Left ventricle myocardium inferior (tissue), 1 donor: Measurements from ENCODE around the gene CYB561D1. TPM values are rescaled to one million over a fixed set of nuclear protein-coding genes. Genes with fewer than 3 reads are reported as not detected.

ENCODE experiments used
- DNase-seq: peaks from one replicate; pipeline ENCODE4 v3.0.0-alpha.2; 2020
- H3K27ac ChIP-seq: fragments of 200-600 bp; replicated peaks from 2 replicates; pipeline ENCODE4 v1.8.0; 2021
- H3K27me3 ChIP-seq: fragments of 200-600 bp; 2 replicates; pipeline ENCODE4 v1.8.0; 2021; ENCODE audit warnings: low read depth
- H3K36me3 ChIP-seq: fragments of 200-600 bp; 2 replicates; pipeline ENCODE4 v1.8.0; 2021
- H3K4me1 ChIP-seq: fragments of 200-600 bp; 2 replicates; pipeline ENCODE4 v1.8.0; 2021
- H3K4me3 ChIP-seq: fragments of 200-600 bp; 2 replicates; pipeline ENCODE4 v1.8.0; 2021; ENCODE audit warnings: mild to moderate bottlenecking, moderate library complexity
- H3K9me3 ChIP-seq: fragments of 200-600 bp; replicated peaks from 2 replicates; pipeline ENCODE4 v1.8.0; 2021
- CTCF ChIP-seq: fragments of 200-600 bp; IDR thresholded peaks from 2 replicates; pipeline ENCODE4 v1.8.0; 2021; ENCODE audit warnings: antibody characterized with exemption, mild to moderate bottlenecking, borderline replicate concordance
- intact Hi-C: fragments of 100-400 bp; cut with micrococcal nuclease; formaldehyde crosslinking; loops from one replicate; pipeline ENCODE4 v1.11.0; 2022
- total RNA-seq: library from RNA; stranded (reverse); fragmentation: NEBNext Ultra II Directional; extraction: Animal tissue kit (Norgen Biotek cat#: 25700); gene quantifications from one replicate; pipeline ENCODE4 v1.2.1, GENCODE V29; 2021
- donor health status: DM: no; HTN: yes; CAD: no; lungs with severe emphysema.

Gene CYB561D1
- total RNA-seq, 1 donor from 2014 or later = 4.6 TPM

- Histone ChIP-seq H3K27ac (no peak overlapping the region), H3K27me3 (no peaks in the 10 kb centered on the region), H3K4me1 (peaks cover 18% of the 10 kb centered on the region), H3K9me3 (no peaks in the 10 kb centered on the region), H3K4me3 (no peak overlapping the region), H3K36me3 (no peaks in the 10 kb centered on the region)
- DNase-seq = no peak
- TF ChIP-seq CTCF = no peak
- intact Hi-C loops = loop anchor here (10.0 kb wide), 1 partner anchor 441 kb away; the partner anchor contains the start of gene AHCYL1
These were observed 49.5 kb downstream of the CYB561D1 start for GRCh38 chr1:109543283-109543987.

- TF ChIP-seq CTCF = no peak
- H3K27me3 ChIP-seq = no peaks in the 10 kb centered on the region
- H3K9me3 ChIP-seq = no peaks in the 10 kb centered on the region
- DNase-seq = no peak
- H3K4me1 ChIP-seq = peaks cover 26% of the 10 kb centered on the region
- H3K36me3 ChIP-seq = no peaks in the 10 kb centered on the region
- H3K4me3 ChIP-seq = no peak overlapping the region
- no peak overlapping the region for H3K27ac ChIP-seq
- intact Hi-C loops = loop anchor here (10.0 kb wide), 1 partner anchor 441 kb away; the partner anchor contains the start of gene AHCYL1
These were observed 50.3 kb downstream of the CYB561D1 start for GRCh38 chr1:109543988-109544735.

- Histone ChIP-seq H3K36me3 (no peaks in the 10 kb centered on the region), H3K27me3 (no peaks in the 10 kb centered on the region), H3K27ac (peak overlapping the region; percentile 93), H3K4me1 (peaks cover 49% of the 10 kb centered on the region), H3K4me3 (peak overlapping the region; percentile 91), H3K9me3 (no peaks in the 10 kb centered on the region)
- TF ChIP-seq CTCF = peak; percentile 91
- intact Hi-C loops = loop anchor here (5.0 to 10.0 kb wide), 3 partner anchors 86 to 438 kb away; partner anchors contain the start of gene AHCYL1
- DNase-seq = peak; percentile 83
These were observed 52.6 kb downstream of the CYB561D1 start for GRCh38 chr1:109546311-109547109.

- TF ChIP-seq CTCF = no peak
- H3K9me3 ChIP-seq = no peaks in the 10 kb centered on the region
- peak overlapping the region; percentile 91 for H3K4me3 ChIP-seq
- DNase-seq = no peak
- no peaks in the 10 kb centered on the region for H3K27me3 ChIP-seq
- H3K36me3 ChIP-seq = no peaks in the 10 kb centered on the region
- peak overlapping the region; percentile 93 for H3K27ac ChIP-seq
- intact Hi-C loops = loop anchor here (5.0 to 10.0 kb wide), 3 partner anchors 85 to 437 kb away; partner anchors contain the start of gene AHCYL1
- peaks cover 61% of the 10 kb centered on the region for H3K4me1 ChIP-seq
These were observed 53.8 kb downstream of the CYB561D1 start for GRCh38 chr1:109547463-109548320.
